HG03354 (cell line): ENCODE results near the gene RIF1.
"Not testable (repeated sequence)": the region's sequence is repeated elsewhere in the genome, so short reads cannot be mapped to it uniquely, and the experiment has no call there.

Experiments
- ATAC-seq: cut with Tn5 transposase; IDR thresholded peaks from one replicate; pipeline ENCODE4 v1.9.1; 2021; ENCODE audit warnings: mild to moderate bottlenecking; ENCODE audit not compliant: unreplicated experiment, poor library complexity, severe bottlenecking

RIF1 gene

GRCh38 chr2:151408788-151409600 is 708 bp upstream of the RIF1 start:
- ATAC-seq, result no peak

- peak; percentile 51 for ATAC-seq
Measured at GRCh38 chr2:151410485-151410834, 758 bp downstream of the RIF1 start.

- no peak for ATAC-seq
Measured at GRCh38 chr2:151417650-151418049, 7.9 kb downstream of the RIF1 start.

- ATAC-seq, result not testable (repeated sequence)
Measured at GRCh38 chr2:151421681-151422080, 12.0 kb downstream of the RIF1 start.

- ATAC-seq, result peak; percentile 80
Measured at GRCh38 chr2:151422917-151423439, 13.3 kb downstream of the RIF1 start.

GRCh38 chr2:151423760-151424159 is 14.1 kb downstream of the RIF1 start:
- no peak for ATAC-seq

- ATAC-seq, result peak; percentile 65
Measured at GRCh38 chr2:151437630-151438029, 27.9 kb downstream of the RIF1 start.

GRCh38 chr2:151438506-151438905 is 28.8 kb downstream of the RIF1 start:
- no peak for ATAC-seq

- ATAC-seq, result no peak
Measured at GRCh38 chr2:151439127-151439526, 29.4 kb downstream of the RIF1 start.

GRCh38 chr2:151459358-151459757 is 49.7 kb downstream of the RIF1 start:
- no peak for ATAC-seq

- no peak for ATAC-seq
Measured at GRCh38 chr2:151465771-151466170, 56.1 kb downstream of the RIF1 start.

GRCh38 chr2:151470556-151470955 is 60.9 kb downstream of the RIF1 start:
- ATAC-seq, result no peak

- ATAC-seq, result no peak
Measured at GRCh38 chr2:151472966-151473365, 63.3 kb downstream of the RIF1 start.

GRCh38 chr2:151475071-151475470 is 65.4 kb downstream of the RIF1 start:
- no peak for ATAC-seq

- no peak for ATAC-seq
Measured at GRCh38 chr2:151476287-151476686, 66.6 kb downstream of the RIF1 start.

GRCh38 chr2:151478011-151478410 is 68.3 kb downstream of the RIF1 start:
- ATAC-seq, result no peak

- ATAC-seq, result no peak
Measured at GRCh38 chr2:151481744-151482143, 72.0 kb downstream of the RIF1 start.

GRCh38 chr2:151482171-151482725 is 72.5 kb downstream of the RIF1 start:
- ATAC-seq, result no peak

GRCh38 chr2:151483546-151483945 is 73.8 kb downstream of the RIF1 start:
- ATAC-seq, result no peak

GRCh38 chr2:151484100-151484499 is 74.4 kb downstream of the RIF1 start:
- no peak for ATAC-seq

- ATAC-seq, result no peak
Measured at GRCh38 chr2:151486053-151486452, 76.4 kb downstream of the RIF1 start.
